ENCODE results near the gene CFAP20. TPM values are rescaled to one million over a fixed set of nuclear protein-coding genes. Genes with fewer than 3 reads are reported as not detected.

CFAP20 gene
- total RNA-seq, 1 donor, result 35.7 TPM

GRCh38 chr16:58148099-58148498 lies 18.9 kb upstream of the CFAP20 start:
- TF ChIP-seq CTCF (IDR thresholded peaks at IDR 0.05; ENCODE audit: insufficient read depth, low read length), result no peak
- no peak for DNase-seq (ENCODE audit: low read depth)
- H3K4me3 ChIP-seq (ENCODE audit: low read depth, low read length), result no peak overlapping the region

GRCh38 chr16:58138852-58139251 lies 9.7 kb upstream of the CFAP20 start:
- H3K4me3 ChIP-seq (ENCODE audit: low read depth, low read length), result no peak overlapping the region
- DNase-seq (ENCODE audit: low read depth), result no peak
- no peak for TF ChIP-seq CTCF (IDR thresholded peaks at IDR 0.05; ENCODE audit: insufficient read depth, low read length)

- no peak for TF ChIP-seq CTCF (IDR thresholded peaks at IDR 0.05; ENCODE audit: insufficient read depth, low read length)
- DNase-seq (ENCODE audit: low read depth), result no peak
These were observed 8.4 kb upstream of the CFAP20 start for GRCh38 chr16:58137581-58137980.

GRCh38 chr16:58128711-58129096 lies 477 bp downstream of the CFAP20 start:
- DNase-seq (ENCODE audit: low read depth), result no peak
- no peak for TF ChIP-seq CTCF (IDR thresholded peaks at IDR 0.05; ENCODE audit: insufficient read depth, low read length)
- H3K4me3 ChIP-seq (ENCODE audit: low read depth, low read length), result peak overlapping the region; percentile 95

More at GRCh38 chr16:58137581-58137980, 8.4 kb upstream of the CFAP20 start:
- no peak overlapping the region for H3K4me3 ChIP-seq (ENCODE audit: low read depth, low read length)

- DNase-seq (ENCODE audit: low read depth), result no peak
These were observed 975 bp downstream of the CFAP20 start for GRCh38 chr16:58128181-58128631.

GRCh38 chr16:58127634-58128033 lies 1.5 kb downstream of the CFAP20 start:
- peak; percentile 20 for DNase-seq (ENCODE audit: low read depth)
- peak overlapping the region; percentile 95 for H3K4me3 ChIP-seq (ENCODE audit: low read depth, low read length)
- peak; percentile 47 for TF ChIP-seq CTCF (IDR thresholded peaks at IDR 0.05; ENCODE audit: insufficient read depth, low read length)

More at GRCh38 chr16:58128181-58128631, 975 bp downstream of the CFAP20 start:
- peak overlapping the region; percentile 95 for H3K4me3 ChIP-seq (ENCODE audit: low read depth, low read length)
- no peak for TF ChIP-seq CTCF (IDR thresholded peaks at IDR 0.05; ENCODE audit: insufficient read depth, low read length)

GRCh38 chr16:58127033-58127556 lies 2.1 kb downstream of the CFAP20 start:
- TF ChIP-seq CTCF (IDR thresholded peaks at IDR 0.05; ENCODE audit: insufficient read depth, low read length), result peak; percentile 43
- peak overlapping the region; percentile 95 for H3K4me3 ChIP-seq (ENCODE audit: low read depth, low read length)
- DNase-seq (ENCODE audit: low read depth), result peak; percentile 39

All from fibroblast of the aortic adventitia (primary cell).